Astrocyte of the cerebellum (primary cell): Measurements from ENCODE around the gene GRIN2A.

Experiments used
- DNase-seq: peaks from one replicate; pipeline ENCODE4 v3.0.0-alpha.2; 2011; ENCODE audit warnings: low read depth
- H3K4me3 ChIP-seq: 2 replicates; pipeline ENCODE4 v1.5.1; 2011; ENCODE audit warnings: mild to moderate bottlenecking, low read depth, low read length, moderate library complexity
- in situ Hi-C: cut with HindIII; loops from 2 replicates; pipeline ENCODE4 v1.10.0; 2017; ENCODE audit warnings: low sequenced_read_pairs
- TF ChIP-seq, protein P1 (sequence below): IDR thresholded peaks from 2 replicates; pipeline ENCODE4 v1.5.1; 2012; ENCODE audit warnings: low read length, low read depth, moderate library complexity, mild to moderate bottlenecking; ENCODE audit errors: missing control alignments

The GRIN2A gene

DNA sequence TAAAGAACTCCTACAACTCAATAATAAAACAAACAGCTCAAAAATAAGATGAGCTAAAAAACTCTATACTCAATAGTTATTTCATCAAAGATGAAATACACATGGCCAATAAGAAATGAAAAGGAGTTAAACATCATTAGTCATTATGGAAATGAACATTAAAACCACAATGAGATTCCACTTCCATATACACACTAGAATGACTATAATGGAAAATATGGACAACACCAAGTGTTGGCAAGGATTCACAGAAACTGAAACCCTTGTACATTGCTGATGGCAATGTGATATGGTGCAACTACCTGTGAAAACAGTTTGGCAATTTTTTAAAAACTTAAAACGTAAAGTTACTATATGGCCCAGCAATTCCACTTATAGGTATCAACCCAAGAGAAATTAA lies 91.4 kb downstream of the GRIN2A start:
- TF ChIP-seq, protein P1, sequence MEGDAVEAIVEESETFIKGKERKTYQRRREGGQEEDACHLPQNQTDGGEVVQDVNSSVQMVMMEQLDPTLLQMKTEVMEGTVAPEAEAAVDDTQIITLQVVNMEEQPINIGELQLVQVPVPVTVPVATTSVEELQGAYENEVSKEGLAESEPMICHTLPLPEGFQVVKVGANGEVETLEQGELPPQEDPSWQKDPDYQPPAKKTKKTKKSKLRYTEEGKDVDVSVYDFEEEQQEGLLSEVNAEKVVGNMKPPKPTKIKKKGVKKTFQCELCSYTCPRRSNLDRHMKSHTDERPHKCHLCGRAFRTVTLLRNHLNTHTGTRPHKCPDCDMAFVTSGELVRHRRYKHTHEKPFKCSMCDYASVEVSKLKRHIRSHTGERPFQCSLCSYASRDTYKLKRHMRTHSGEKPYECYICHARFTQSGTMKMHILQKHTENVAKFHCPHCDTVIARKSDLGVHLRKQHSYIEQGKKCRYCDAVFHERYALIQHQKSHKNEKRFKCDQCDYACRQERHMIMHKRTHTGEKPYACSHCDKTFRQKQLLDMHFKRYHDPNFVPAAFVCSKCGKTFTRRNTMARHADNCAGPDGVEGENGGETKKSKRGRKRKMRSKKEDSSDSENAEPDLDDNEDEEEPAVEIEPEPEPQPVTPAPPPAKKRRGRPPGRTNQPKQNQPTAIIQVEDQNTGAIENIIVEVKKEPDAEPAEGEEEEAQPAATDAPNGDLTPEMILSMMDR = no peak
- in situ Hi-C loops = no loop called here
- no peak overlapping the region for H3K4me3 ChIP-seq
- peak; percentile 59 for DNase-seq

DNA sequence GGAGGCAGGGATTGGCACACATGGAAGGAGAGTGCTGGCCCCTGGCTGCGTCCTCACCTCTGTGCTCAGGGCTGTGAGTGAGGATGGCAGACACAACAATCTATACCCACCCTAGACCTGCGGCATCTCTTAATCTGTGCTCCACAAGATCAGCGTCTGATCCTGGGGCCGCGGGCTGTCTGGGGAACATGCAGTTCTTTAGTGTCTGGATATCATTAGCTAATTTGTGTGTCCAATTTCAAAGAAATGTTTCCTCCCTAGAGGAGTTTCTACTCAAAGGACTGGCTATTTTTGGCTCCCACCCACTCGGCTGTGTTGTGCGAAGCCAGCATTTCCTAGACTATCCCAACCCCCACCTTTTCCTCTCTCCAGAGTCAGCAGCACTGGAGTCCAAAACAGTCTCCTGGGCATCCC lies 93.8 kb downstream of the GRIN2A start:
- in situ Hi-C loops = no loop called here
- TF ChIP-seq, protein P1 = no peak
- no peak overlapping the region for H3K4me3 ChIP-seq
- peak; percentile 46 for DNase-seq

DNA sequence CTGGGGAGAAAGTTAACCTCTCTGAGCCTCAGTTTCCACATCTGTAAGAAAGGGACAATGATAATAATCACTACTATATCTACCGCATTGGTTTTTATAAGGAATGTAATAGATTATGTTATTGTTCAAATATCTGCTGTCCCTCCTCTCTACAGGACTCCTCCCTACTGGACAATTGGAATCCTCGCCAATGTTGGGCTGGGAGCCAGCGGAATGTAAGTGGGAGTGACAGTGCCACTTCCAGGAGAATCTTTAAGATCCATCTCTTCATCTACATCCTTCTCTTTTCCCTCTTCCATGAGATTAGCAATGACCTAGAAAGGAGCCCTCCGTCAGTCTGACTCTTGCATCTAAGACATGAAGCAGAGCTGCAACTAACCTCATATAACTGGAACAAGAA lies 95.1 kb downstream of the GRIN2A start:
- TF ChIP-seq, protein P1 = no peak
- no peak overlapping the region for H3K4me3 ChIP-seq
- in situ Hi-C loops = no loop called here
- no peak for DNase-seq

DNA sequence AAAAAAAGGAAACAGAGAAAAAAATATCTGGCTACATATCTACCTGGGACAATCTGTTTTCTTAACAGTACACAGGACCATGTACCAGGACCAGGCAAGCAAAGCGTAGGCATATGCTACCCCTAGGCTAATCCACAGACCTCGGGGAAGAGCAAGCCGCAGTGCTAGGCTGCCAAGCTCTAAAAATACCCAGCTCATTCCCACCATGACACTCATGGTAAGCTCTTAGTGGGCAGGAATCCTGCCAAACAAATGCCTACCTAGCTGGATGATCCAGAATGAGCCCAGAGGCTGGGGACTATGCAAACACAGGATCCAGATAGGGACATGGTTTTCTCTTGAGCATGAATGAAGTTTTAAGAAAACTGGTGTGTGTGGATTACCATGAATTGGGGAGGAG lies 95.6 kb downstream of the GRIN2A start:
- in situ Hi-C loops = no loop called here
- DNase-seq = no peak
- H3K4me3 ChIP-seq = no peak overlapping the region
- TF ChIP-seq, protein P1 = no peak

DNA sequence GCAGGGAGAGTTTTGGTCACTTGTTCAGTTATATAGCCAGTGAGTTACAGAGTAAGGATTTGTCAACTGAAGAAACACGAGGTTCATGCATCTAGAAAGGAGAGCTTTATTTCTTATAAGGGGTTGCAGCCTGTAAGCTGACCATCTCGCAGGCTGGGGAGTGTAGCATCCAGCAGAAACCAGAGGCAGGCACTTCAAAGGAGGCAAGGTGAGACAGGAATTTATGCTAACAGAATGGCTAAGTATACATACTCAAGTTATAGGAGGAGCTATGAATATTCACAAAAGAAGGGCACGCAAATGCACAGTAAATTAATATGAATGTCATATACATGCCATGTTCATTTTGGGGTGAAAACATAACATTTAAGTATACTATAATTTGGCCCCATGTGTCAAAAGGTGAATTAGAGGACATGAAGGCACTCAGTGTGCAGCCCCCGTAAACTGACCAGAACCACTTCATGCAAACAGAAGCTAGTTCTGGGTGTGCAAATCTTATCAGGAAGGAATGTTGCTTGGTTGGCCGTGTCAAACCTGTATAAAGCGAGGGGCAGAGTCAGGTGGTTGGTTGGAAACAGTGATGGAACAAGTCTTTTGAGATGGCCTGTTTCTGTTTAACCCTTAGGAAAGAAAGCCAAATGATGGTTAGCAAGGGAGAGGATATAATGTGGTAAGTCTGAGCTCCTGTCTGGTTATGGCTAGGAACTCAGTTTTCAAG lies 97.0 kb downstream of the GRIN2A start:
- H3K4me3 ChIP-seq = no peak overlapping the region
- in situ Hi-C loops = no loop called here
- TF ChIP-seq, protein P1 = no peak
- DNase-seq = no peak

DNA sequence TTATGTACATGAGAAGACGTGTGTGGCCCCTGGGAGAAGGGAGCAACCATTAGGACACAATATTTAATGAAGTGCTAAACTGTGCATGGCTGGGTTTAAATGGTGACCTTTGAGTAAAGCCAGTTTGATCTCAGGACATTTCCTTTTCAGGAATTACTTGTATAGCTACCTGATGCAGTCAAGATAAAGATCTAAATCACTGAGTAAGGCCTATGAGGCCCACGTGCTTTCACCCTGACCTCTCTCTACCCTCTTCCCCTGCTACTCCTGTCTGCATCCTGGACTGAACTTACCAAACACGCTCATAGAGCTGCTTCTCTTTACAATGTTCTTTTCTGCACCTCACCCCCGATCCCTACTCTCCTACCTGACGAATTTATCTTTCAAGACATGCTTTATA lies 98.9 kb downstream of the GRIN2A start:
- in situ Hi-C loops = no loop called here
- TF ChIP-seq, protein P1 = no peak
- no peak overlapping the region for H3K4me3 ChIP-seq
- no peak for DNase-seq
